Upper lobe of left lung (tissue), 6 donors: Measurements from ENCODE around the gene HSPA4L. TPM values are rescaled to one million over a fixed set of nuclear protein-coding genes. Genes with fewer than 3 reads are reported as not detected.

Experiments
- ATAC-seq, 2 donors: fragments of 200-7000 bp; cut with Tn5 transposase; one replicate each; pipeline ENCODE4 v1.9.1; 2022; ENCODE audit warnings: mild to moderate bottlenecking in 2 of 2, moderate library complexity in 2 of 2; ENCODE audit not compliant: low FRiP score in 2 of 2
- DNase-seq, 2 donors: peaks; one replicate each; pipeline ENCODE4 v3.0.0-alpha.2; 2019 to 2020
- H3K27ac ChIP-seq, 4 donors: fragments of 200-600 bp; sonication (generic); one replicate each; pipeline ENCODE4 v1.5.1; 2016 to 2019
- H3K27me3 ChIP-seq, 4 donors: fragments of 200-600 bp; sonication (generic); one replicate each; pipeline ENCODE4 v1.5.1; 2017 to 2019
- H3K36me3 ChIP-seq, 4 donors: fragments of 200-600 bp; sonication (generic); one replicate each; pipeline ENCODE4 v1.5.1; 2016 to 2019
- H3K4me1 ChIP-seq, 4 donors: fragments of 200-600 bp; sonication (generic); one replicate each; pipeline ENCODE4 v1.5.1; 2018 to 2019
- H3K4me3 ChIP-seq, 4 donors: fragments of 200-600 bp; sonication (generic); one replicate each; pipeline ENCODE4 v1.5.1; 2017 to 2019; ENCODE audit warnings: mild to moderate bottlenecking in 2 of 4, moderate library complexity in 1 of 4
- H3K9me3 ChIP-seq, 4 donors: fragments of 200-600 bp; sonication (generic); one replicate each; pipeline ENCODE4 v1.5.1; 2018 to 2019
- CTCF ChIP-seq, 6 experiments: fragments of 450-650 bp in 4 of 6; fragments of 200-600 bp in 2 of 6; sonication (generic) in 2 of 6; IDR thresholded peaks; one replicate each; pipeline ENCODE4 v1.5.1; 2016 to 2019; ENCODE audit warnings: antibody characterized with exemption in 6 of 6
- EP300 ChIP-seq, 4 donors: sonication (generic); formaldehyde crosslinking; IDR thresholded peaks; one replicate each; pipeline ENCODE4 v1.5.1; 2017; ENCODE audit warnings: antibody characterized with exemption in 4 of 4, control low read depth in 2 of 4
- POLR2A ChIP-seq, 4 donors: fragments of 450-650 bp; IDR thresholded peaks; one replicate each; pipeline ENCODE4 v1.5.1; 2016 to 2017; ENCODE audit warnings: antibody characterized with exemption in 4 of 4, mild to moderate bottlenecking in 2 of 4
- POLR2AphosphoS5 ChIP-seq, 2 donors: sonication (generic); formaldehyde crosslinking; IDR thresholded peaks; one replicate each; pipeline ENCODE4 v1.5.1; 2017; ENCODE audit warnings: antibody characterized with exemption in 2 of 2
- whole genome bisulfite sequencing, 2 donors: methylation state at CpG; one replicate each; pipeline ENCODE4 v1.1.5; 2017 to 2018; 5-methylcytosine and 5-hydroxymethylcytosine counted together
- total RNA-seq, 6 donors: library from RNA; depleted of rRNA in 4 of 6; stranded (reverse); fragments of >200 nt in 4 of 6; gene quantifications; one replicate each; pipeline versions ENCODE4 v1.1.0 to v1.2.1, GENCODE V29; 2016 to 2021
- donor health status: DM: no; HTN: no; CAD: no; lungs with moderate emphysema.
- donor health status: DM: no; HTN: yes; CAD: no; lungs with severe emphysema.

Gene HSPA4L
- total RNA-seq, 6 donors from 2014 or later = 1.3 to 7.7 (median 2.5) TPM

- no peak for TF ChIP-seq EP300 (IDR thresholded peaks at IDR 0.05)
- TF ChIP-seq POLR2A (IDR thresholded peaks at IDR 0.05) = no peak
- no peak for TF ChIP-seq POLR2AphosphoS5 (IDR thresholded peaks at IDR 0.05)
- TF ChIP-seq CTCF (IDR thresholded peaks at IDR 0.05) = no peak
These were observed 70.5 kb downstream of the HSPA4L start for GRCh38 chr4:127852661-127853060.

GRCh38 chr4:127856196-127856812, 74.2 kb downstream of the HSPA4L start:
- Histone ChIP-seq H3K4me1 (peaks cover 0 to 11% (median 5%) of the 10 kb centered on the region in 4 donors), H3K4me3 (no peak overlapping the region), H3K9me3 (peaks cover 0 to 6% (median 2%) of the 10 kb centered on the region in 4 donors), H3K27me3 (no peaks in the 10 kb centered on the region), H3K36me3 (no peaks in the 10 kb centered on the region), H3K27ac (no peak overlapping the region)
- TF ChIP-seq POLR2A (IDR thresholded peaks at IDR 0.05) (no peak), POLR2AphosphoS5 (IDR thresholded peaks at IDR 0.05) (no peak), CTCF (IDR thresholded peaks at IDR 0.05) (no peak), EP300 (IDR thresholded peaks at IDR 0.05) (no peak)
- no peak for DNase-seq
- ATAC-seq = no peak

More at GRCh38 chr4:127852661-127853060, 70.5 kb downstream of the HSPA4L start:
- no peak overlapping the region for H3K27ac ChIP-seq
- ATAC-seq = no peak
- no peaks in the 10 kb centered on the region for H3K27me3 ChIP-seq
- no peak for DNase-seq
- 54 to 60% methylated on average over 1 of the region's 1 CpG for WGBS, 2 donors
- peaks cover 4 to 31% (median 20%) of the 10 kb centered on the region in 4 donors for H3K9me3 ChIP-seq
- no peak overlapping the region for H3K4me3 ChIP-seq
- no peaks in the 10 kb centered on the region for H3K36me3 ChIP-seq
- H3K4me1 ChIP-seq = peaks cover 0 to 11% (median 5%) of the 10 kb centered on the region in 4 donors

- ATAC-seq (no peak), DNase-seq (no peak)
- Histone ChIP-seq H3K36me3 (no peaks in the 10 kb centered on the region), H3K27ac (no peak overlapping the region), H3K27me3 (no peaks in the 10 kb centered on the region), H3K4me1 (peaks cover 0 to 11% (median 5%) of the 10 kb centered on the region in 4 donors), H3K4me3 (no peak overlapping the region), H3K9me3 (peaks cover 0 to 5% (median 0%) of the 10 kb centered on the region in 4 donors)
- WGBS, 2 donors = 72 to 78% methylated on average over 4 of the region's 4 CpGs
- TF ChIP-seq CTCF (IDR thresholded peaks at IDR 0.05) (no peak), EP300 (IDR thresholded peaks at IDR 0.05) (no peak), POLR2A (IDR thresholded peaks at IDR 0.05) (no peak), POLR2AphosphoS5 (IDR thresholded peaks at IDR 0.05) (no peak)
These were observed 74.8 kb downstream of the HSPA4L start for GRCh38 chr4:127856813-127857447.

GRCh38 chr4:127857641-127858040, 75.5 kb downstream of the HSPA4L start:
- ATAC-seq (no peak), DNase-seq (no peak)
- no peak for TF ChIP-seq POLR2AphosphoS5 (IDR thresholded peaks at IDR 0.05)
- TF ChIP-seq EP300 (IDR thresholded peaks at IDR 0.05) = no peak
- TF ChIP-seq CTCF (IDR thresholded peaks at IDR 0.05) = no peak
- no peak for TF ChIP-seq POLR2A (IDR thresholded peaks at IDR 0.05)
- Histone ChIP-seq H3K27ac (no peak overlapping the region), H3K27me3 (no peaks in the 10 kb centered on the region), H3K4me3 (no peak overlapping the region), H3K4me1 (peaks cover 0 to 11% (median 5%) of the 10 kb centered on the region in 4 donors), H3K9me3 (peaks cover 0 to 5% (median 0%) of the 10 kb centered on the region in 4 donors), H3K36me3 (no peaks in the 10 kb centered on the region)
- 93% methylated on average over 1 of the region's 1 CpG for WGBS, 2 donors
